Stimulated activated CD4-positive, alpha-beta T cell treated with anti-CD3 and anti-CD28 coated beads, Interleukin-4, amount 100 ng/mL, for 24 hours (primary cell): ENCODE data around the gene ZNF280B.
"Not testable (repeated sequence)": the region's sequence is repeated elsewhere in the genome, so short reads cannot be mapped to it uniquely, and the experiment has no call there.

Experiments
- DNase-seq: peaks from one replicate; pipeline ENCODE4 v3.0.0-alpha.2; 2020

ZNF280B gene

GRCh38 chr22:22534604-22535415, 26.3 kb upstream of the ZNF280B start:
- DNase-seq: no peak

- DNase-seq: no peak
Measured at GRCh38 chr22:22533863-22534262, 25.3 kb upstream of the ZNF280B start.

- no peak for DNase-seq
Measured at GRCh38 chr22:22533417-22533816, 24.9 kb upstream of the ZNF280B start.

- not testable (repeated sequence) for DNase-seq
Measured at GRCh38 chr22:22532547-22533071, 24.1 kb upstream of the ZNF280B start.

- DNase-seq: no peak
Measured at GRCh38 chr22:22531770-22532546, 23.4 kb upstream of the ZNF280B start.

GRCh38 chr22:22528780-22529179, 20.2 kb upstream of the ZNF280B start:
- DNase-seq: no peak

GRCh38 chr22:22527312-22527711, 18.8 kb upstream of the ZNF280B start:
- DNase-seq: no peak

- no peak for DNase-seq
Measured at GRCh38 chr22:22526125-22526912, 17.8 kb upstream of the ZNF280B start.

- DNase-seq: no peak
Measured at GRCh38 chr22:22523494-22523893, 15.0 kb upstream of the ZNF280B start.

GRCh38 chr22:22521631-22522030, 13.1 kb upstream of the ZNF280B start:
- no peak for DNase-seq

GRCh38 chr22:22520667-22521602, 12.4 kb upstream of the ZNF280B start:
- no peak for DNase-seq

GRCh38 chr22:22520020-22520656, 11.6 kb upstream of the ZNF280B start, which contains the start of gene ZNF280A:
TSS of gene ZNF280A (minus strand) at chr22:22520270. CDS start at chr22:22515630, 4,640 bp downstream.
- DNase-seq: no peak

- no peak for DNase-seq
Measured at GRCh38 chr22:22519591-22519990, 11.0 kb upstream of the ZNF280B start.

GRCh38 chr22:22516992-22517391, 8.4 kb upstream of the ZNF280B start:
- no peak for DNase-seq

- no peak for DNase-seq
Measured at GRCh38 chr22:22515890-22516289, 7.3 kb upstream of the ZNF280B start.

GRCh38 chr22:22514431-22514830, 5.9 kb upstream of the ZNF280B start:
- not testable (repeated sequence) for DNase-seq

GRCh38 chr22:22513619-22514018, 5.1 kb upstream of the ZNF280B start:
- DNase-seq: no peak

GRCh38 chr22:22512951-22513350, 4.4 kb upstream of the ZNF280B start:
- DNase-seq: no peak

- DNase-seq: not testable (repeated sequence)
Measured at GRCh38 chr22:22510833-22511232, 2.3 kb upstream of the ZNF280B start.

GRCh38 chr22:22509912-22510311, 1.4 kb upstream of the ZNF280B start:
- DNase-seq: not testable (repeated sequence)

- DNase-seq: no peak
Measured at GRCh38 chr22:22507743-22508273, 734 bp downstream of the ZNF280B start.
